B cell (primary cell): Measurements from ENCODE around the gene POU2F2. TPM values are rescaled to one million over a fixed set of nuclear protein-coding genes. Genes with fewer than 3 reads are reported as not detected.

ENCODE experiments used
- ATAC-seq: fragments of 200-7000 bp; cut with Tn5 transposase; one replicate; pipeline ENCODE4 v1.10.0; 2021; ENCODE audit warnings: low read depth, mild to moderate bottlenecking, moderate number of reproducible peaks, moderate library complexity
- CTCF ChIA-PET: fragments of 350-600 bp; sonication (Branson Sonifier 250); formaldehyde crosslinking; loops from one replicate; lab custom pipeline; 2021; ENCODE audit warnings: antibody characterized with exemption, inconsistent platforms; lab: Charles Lee
- POLR2A ChIA-PET: fragments of 350-600 bp; sonication (Branson Sonifier 250); formaldehyde crosslinking; loops from one replicate; lab custom pipeline; 2021; ENCODE audit warnings: antibody characterized with exemption; lab: Charles Lee
- DNase-seq: peaks from one replicate; pipeline ENCODE4 v3.0.0; 2013
- H2AFZ ChIP-seq: 2 replicates; pipeline ENCODE4 v1.6.1; 2012; ENCODE audit warnings: mild to moderate bottlenecking, low read depth, low read length; ENCODE audit not compliant: insufficient read depth, poor library complexity, severe bottlenecking
- H3K27ac ChIP-seq, 2 donors: 1 replicate in 1 of 2; 2 replicates in 1 of 2; pipeline ENCODE4 v1.5.1; 2012 to 2013; ENCODE audit warnings: low read length in 2 of 2, mild to moderate bottlenecking in 2 of 2, moderate library complexity in 1 of 2
- H3K27me3 ChIP-seq, 4 experiments: fragments of 200-600 bp in 1 of 4; sonication (generic) in 1 of 4; replicated peaks in 1 of 4; 1 replicate in 2 of 4; 2 replicates in 2 of 4; pipeline versions ENCODE4 v1.6.1 to v1.7.0; 2013 to 2016; ENCODE audit warnings: low read length in 3 of 4, mild to moderate bottlenecking in 2 of 4, mixed read lengths in 1 of 4, moderate library complexity in 1 of 4; ENCODE audit not compliant: insufficient read depth in 4 of 4, control insufficient read depth in 3 of 4; ENCODE audit errors: control extremely low read depth in 1 of 4
- H3K36me3 ChIP-seq, 2 experiments: replicated peaks in 1 of 2; 1 replicate in 1 of 2; 2 replicates in 1 of 2; pipeline versions ENCODE4 v1.6.1 to v1.7.1; 2013; ENCODE audit warnings: low read length in 1 of 2; ENCODE audit not compliant: insufficient read depth in 2 of 2, control insufficient read depth in 1 of 2; ENCODE audit errors: control extremely low read depth in 1 of 2, extremely low read depth in 1 of 2
- H3K4me1 ChIP-seq, 2 donors: fragments of 200-600 bp in 1 of 2; sonication (generic) in 1 of 2; 1 replicate in 1 of 2; 2 replicates in 1 of 2; pipeline versions ENCODE4 v1.5.1 to v1.6.1; 2013 to 2017; ENCODE audit warnings: low read length in 2 of 2; ENCODE audit not compliant: control insufficient read depth in 2 of 2, insufficient read depth in 2 of 2
- H3K4me2 ChIP-seq: replicated peaks from 2 replicates; pipeline ENCODE3; 2012; ENCODE audit warnings: mild to moderate bottlenecking, low read depth, low read length; ENCODE audit not compliant: poor library complexity, severe bottlenecking
- H3K4me3 ChIP-seq, 5 experiments: fragments of 200-600 bp in 1 of 5; sonication (generic) in 1 of 5; 1 replicate in 3 of 5; 2 replicates in 2 of 5; pipeline versions ENCODE4 v1.5.1 to v1.7.0; 2011 to 2016; ENCODE audit warnings: low read length in 4 of 5, mild to moderate bottlenecking in 4 of 5, low read depth in 2 of 5, control low read depth in 1 of 5, moderate library complexity in 1 of 5; ENCODE audit not compliant: insufficient read depth in 1 of 5; ENCODE audit errors: control extremely low read depth in 1 of 5, extremely low read depth in 1 of 5
- H3K79me2 ChIP-seq: fragments of 200-600 bp; sonication (generic); one replicate; pipeline ENCODE4 v1.6.0; 2016; ENCODE audit warnings: low read length; ENCODE audit not compliant: control insufficient read depth, insufficient read depth
- H3K9ac ChIP-seq: fragments of 200-600 bp; sonication (generic); 2 replicates; pipeline ENCODE4 v1.6.1; 2017; ENCODE audit warnings: mild to moderate bottlenecking, low read length, moderate library complexity
- H3K9me3 ChIP-seq, 3 donors: one replicate each; pipeline versions ENCODE4 v1.6.1 to v1.7.1; 2013; ENCODE audit warnings: low read length in 2 of 3; ENCODE audit not compliant: control insufficient read depth in 2 of 3, insufficient read depth in 1 of 3; ENCODE audit errors: control extremely low read depth in 1 of 3
- H4K20me1 ChIP-seq: 2 replicates; pipeline ENCODE4 v1.6.0; 2012; ENCODE audit warnings: mild to moderate bottlenecking, low read length; ENCODE audit not compliant: insufficient read depth, control insufficient read depth, poor library complexity, severe bottlenecking
- H3K27ac Mint-ChIP-seq: one replicate; pipeline ENCODE4 v1.8.0; 2021; ENCODE audit warnings: mixed read lengths
- H3K27me3 Mint-ChIP-seq: one replicate; pipeline ENCODE4 v1.8.0; 2021; ENCODE audit warnings: mixed read lengths
- H3K4me1 Mint-ChIP-seq: one replicate; pipeline ENCODE4 v1.8.0; 2021; ENCODE audit warnings: mixed read lengths
- H3K4me3 Mint-ChIP-seq: one replicate; pipeline ENCODE4 v1.8.0; 2021; ENCODE audit warnings: mixed read lengths
- H3K9me3 Mint-ChIP-seq: one replicate; pipeline ENCODE4 v1.8.0; 2022; ENCODE audit warnings: mixed read lengths; ENCODE audit not compliant: insufficient read depth
- CTCF ChIP-seq: fragments of 200-600 bp; IDR thresholded peaks from one replicate; pipeline ENCODE4 v1.8.0; 2022; ENCODE audit warnings: antibody characterized with exemption, mild to moderate bottlenecking
- EZH2 ChIP-seq: IDR thresholded peaks from 2 replicates; pipeline ENCODE4 v1.6.1; 2012; ENCODE audit warnings: borderline replicate concordance, low read depth, mild to moderate bottlenecking, moderate library complexity, low read length; ENCODE audit not compliant: insufficient read depth, poor library complexity, severe bottlenecking
- WGBS: methylation state at CpG from one replicate; pipeline ENCODE4 v1.1.5; 2013; ENCODE audit warnings: missing lambda C conversion rate; ENCODE audit not compliant: insufficient coverage; 5-methylcytosine and 5-hydroxymethylcytosine counted together
- intact Hi-C: fragments of 100-400 bp; cut with micrococcal nuclease; formaldehyde crosslinking; loops from one replicate; pipeline ENCODE4 v1.10.0; 2022
- polyA plus RNA-seq: library from polyadenylated mRNA; depleted of rRNA; stranded (reverse); fragments of >200 nt; gene quantifications from 2 replicates; pipeline ENCODE4 v1.2.3, GENCODE V29; 2012
- total RNA-seq, 2 donors: library from RNA; stranded (reverse); fragments of 120-200 nt in 1 of 2; gene quantifications; 1 replicate in 1 of 2; 2 replicates in 1 of 2; pipeline versions ENCODE4 v1.2.3 to v1.2.4, GENCODE V29; 2013 to 2022

The POU2F2 gene
- total and polyA plus RNA-seq, 2 donors (not counting 1 experiment from before 2014, with no cell fraction given) = 152 to 170 TPM

- Histone ChIP-seq H3K27me3 (peaks cover 0 to 28% (median 20%) of the 10 kb centered on the region in 4 experiments), H3K36me3 (no peaks in the 10 kb centered on the region), H3K4me3 (no peak overlapping the region), H3K9ac (no peak overlapping the region), H3K79me2 (peaks cover 10% of the 10 kb centered on the region), H4K20me1 (peaks cover 20% of the 10 kb centered on the region), H3K4me1 (peaks cover 21 to 23% of the 10 kb centered on the region in 2 donors), H3K9me3 (no peaks in the 10 kb centered on the region), H3K4me2 (no peak overlapping the region), H2AFZ (no peak overlapping the region), H3K27ac (no peak overlapping the region)
- H3K4me3 Mint-ChIP-seq = no peak overlapping the region
- peaks cover 9% of the 10 kb centered on the region for H3K4me1 Mint-ChIP-seq
- ChIA-PET POLR2A (no interaction called here), CTCF (interaction anchor here (0.5 to 1.1 kb wide), 2 partner anchors 10 kb away, joined by 3 to 5 read pairs; no protein-coding TSS in a partner anchor)
- TF ChIP-seq CTCF (no peak), EZH2 (no peak)
- DNase-seq (no peak), ATAC-seq (no peak)
- peaks cover 12% of the 10 kb centered on the region for H3K27me3 Mint-ChIP-seq
- WGBS = 91% methylated on average over 5 of the region's 5 CpGs
- H3K27ac Mint-ChIP-seq = no peak overlapping the region
- intact Hi-C loops = no loop called here
- no peaks in the 10 kb centered on the region for H3K9me3 Mint-ChIP-seq
These were observed 41.4 kb upstream of the POU2F2 start for GRCh38 chr19:42173695-42174094.

DNA sequence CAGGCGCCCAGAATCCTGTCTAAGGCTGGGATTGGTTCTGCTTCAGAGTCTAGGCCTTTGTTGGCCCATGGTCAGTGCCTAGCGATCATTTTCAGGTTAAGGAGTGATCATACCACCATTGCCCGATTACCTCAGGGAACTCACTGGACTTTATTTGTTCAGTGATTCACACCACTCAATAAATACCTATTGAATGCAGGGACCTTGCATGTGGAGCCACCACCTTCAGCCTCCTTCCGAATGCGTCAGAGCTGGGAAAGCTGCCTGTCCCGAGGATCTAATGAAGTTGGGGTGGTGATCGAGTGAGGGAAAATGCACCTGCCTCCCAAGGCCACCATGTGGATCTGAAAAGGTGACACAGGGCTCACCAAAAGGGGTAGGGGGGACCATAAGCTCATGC lies 40.0 kb upstream of the POU2F2 start:
- ATAC-seq (no peak), DNase-seq (no peak)
- peaks cover 12% of the 10 kb centered on the region for H3K27me3 Mint-ChIP-seq
- H3K4me3 Mint-ChIP-seq = no peak overlapping the region
- H3K27me3 ChIP-seq = peaks cover 0 to 14% (median 8%) of the 10 kb centered on the region in 4 experiments
- no peaks in the 10 kb centered on the region for H3K9me3 Mint-ChIP-seq
- H2AFZ ChIP-seq = no peak overlapping the region
- TF ChIP-seq EZH2 (no peak), CTCF (no peak)
- peaks cover 10 to 12% of the 10 kb centered on the region in 2 donors for H3K4me1 ChIP-seq
- no peak overlapping the region for H3K9ac ChIP-seq
- WGBS = 99% methylated on average over 6 of the region's 7 CpGs
- H3K27ac ChIP-seq = no peak overlapping the region
- no peaks in the 10 kb centered on the region for H3K9me3 ChIP-seq
- no peak overlapping the region for H3K27ac Mint-ChIP-seq
- ChIA-PET POLR2A (no interaction called here), CTCF (interaction anchor here (1.1 kb wide), 1 partner anchor 13 kb away, joined by 3 read pairs; no protein-coding TSS in a partner anchor)
- H3K4me3 ChIP-seq = no peak overlapping the region
- H4K20me1 ChIP-seq = peaks cover 8% of the 10 kb centered on the region
- H3K36me3 ChIP-seq = no peaks in the 10 kb centered on the region
- intact Hi-C loops = no loop called here
- H3K79me2 ChIP-seq = peaks cover under 1% of the 10 kb centered on the region
- no peak overlapping the region for H3K4me2 ChIP-seq
- peaks cover 9% of the 10 kb centered on the region for H3K4me1 Mint-ChIP-seq
